Stimulated activated CD8-positive, alpha-beta memory T cell treated with anti-CD3 and anti-CD28 coated beads, Interleukin-12 subunit alpha, Interleukin-12 subunit beta, amount 100 ng/mL, for 1 hour (primary cell): ENCODE data around the gene SDR42E2.
"Not testable (repeated sequence)": the region's sequence is repeated elsewhere in the genome, so short reads cannot be mapped to it uniquely, and the experiment has no call there.

ENCODE experiments used
- DNase-seq: peaks from one replicate; pipeline ENCODE4 v3.0.0-alpha.2; 2020; ENCODE audit warnings: low read depth

Gene SDR42E2

GRCh38 chr16:22191532-22192260, 29.4 kb downstream of the SDR42E2 start:
- no peak for DNase-seq

- DNase-seq: peak; percentile 57
Observed at GRCh38 chr16:22192261-22193062, 30.2 kb downstream of the SDR42E2 start.

GRCh38 chr16:22193063-22193411, 30.7 kb downstream of the SDR42E2 start:
- DNase-seq: no peak

GRCh38 chr16:22194707-22195444, 32.6 kb downstream of the SDR42E2 start:
- no peak for DNase-seq

GRCh38 chr16:22195445-22195694, 33.1 kb downstream of the SDR42E2 start:
- no peak for DNase-seq

GRCh38 chr16:22195695-22196558, 33.6 kb downstream of the SDR42E2 start:
- peak; percentile 87 for DNase-seq

- DNase-seq: not testable (repeated sequence)
Observed at GRCh38 chr16:22196559-22197168, 34.4 kb downstream of the SDR42E2 start.

- DNase-seq: no peak
Observed at GRCh38 chr16:22198547-22199293, 36.4 kb downstream of the SDR42E2 start.

- no peak for DNase-seq
Observed at GRCh38 chr16:22202261-22202637, 39.9 kb downstream of the SDR42E2 start.

GRCh38 chr16:22203091-22203490, 40.8 kb downstream of the SDR42E2 start:
- no peak for DNase-seq

- DNase-seq: no peak
Observed at GRCh38 chr16:22204091-22204655, 41.9 kb downstream of the SDR42E2 start.

GRCh38 chr16:22205577-22206012, 43.3 kb downstream of the SDR42E2 start:
- DNase-seq: no peak

- DNase-seq: peak; percentile 68
Observed at GRCh38 chr16:22206013-22206841, 43.9 kb downstream of the SDR42E2 start, which contains the start of gene EEF2K. Gene EEF2K (plus strand): TSS chr16:22206278. CDS start chr16:22225730, 19,452 bp downstream.

- DNase-seq: no peak
Observed at GRCh38 chr16:22206842-22207714, 44.8 kb downstream of the SDR42E2 start.

- DNase-seq: no peak
Observed at GRCh38 chr16:22207715-22208360, 45.5 kb downstream of the SDR42E2 start.

- DNase-seq: no peak
Observed at GRCh38 chr16:22210285-22210684, 48.0 kb downstream of the SDR42E2 start.

- DNase-seq: no peak
Observed at GRCh38 chr16:22210854-22211253, 48.5 kb downstream of the SDR42E2 start.

- DNase-seq: no peak
Observed at GRCh38 chr16:22213236-22213635, 50.9 kb downstream of the SDR42E2 start.
